ENCODE measurements around the gene CDKL5.

The CDKL5 gene

DNA sequence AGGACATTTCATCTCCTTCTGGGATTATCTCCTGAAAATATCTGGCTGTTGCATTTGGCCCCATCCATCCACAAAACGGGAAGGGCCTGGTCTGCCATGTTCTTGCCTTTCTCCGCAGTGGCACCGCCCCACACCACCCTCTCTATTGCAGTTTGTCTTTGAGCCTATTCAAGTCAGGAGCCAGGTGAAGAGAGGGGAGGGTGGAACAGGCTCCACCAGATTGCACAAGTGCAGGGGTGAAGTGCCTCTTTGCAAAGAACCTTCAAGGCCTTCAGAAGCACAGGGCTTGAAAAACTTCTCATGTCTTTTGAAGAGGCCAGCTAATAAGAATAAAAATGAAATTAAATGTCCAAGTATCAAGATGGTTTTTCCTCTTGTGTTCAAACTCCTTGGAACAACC is 217.8 kb downstream of the CDKL5 start:
- DNase-seq (ENCODE audit: low read depth in 2 of 2, low spot score in 1 of 2): no peak

DNA sequence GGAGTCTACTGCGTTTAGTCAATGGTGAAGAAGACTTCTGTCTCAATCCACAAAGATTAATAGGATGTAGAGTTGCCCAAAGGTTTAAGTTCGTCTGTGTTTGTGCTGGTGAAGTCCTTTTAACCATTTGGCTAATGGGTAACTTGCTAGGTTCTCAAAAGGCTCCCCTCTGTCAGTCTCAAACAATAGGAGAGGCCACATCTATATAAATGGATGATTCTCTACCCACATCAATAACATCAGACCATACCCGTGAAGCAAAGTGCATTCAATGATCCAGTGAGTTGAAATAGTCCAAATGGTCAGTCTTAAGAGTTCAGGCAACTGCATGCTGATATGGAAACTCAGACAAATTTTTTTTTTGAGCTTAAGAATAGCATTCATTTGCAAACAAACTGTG is 218.4 kb downstream of the CDKL5 start:
- DNase-seq (ENCODE audit: low read depth in 2 of 2, low spot score in 1 of 2): no peak

DNA sequence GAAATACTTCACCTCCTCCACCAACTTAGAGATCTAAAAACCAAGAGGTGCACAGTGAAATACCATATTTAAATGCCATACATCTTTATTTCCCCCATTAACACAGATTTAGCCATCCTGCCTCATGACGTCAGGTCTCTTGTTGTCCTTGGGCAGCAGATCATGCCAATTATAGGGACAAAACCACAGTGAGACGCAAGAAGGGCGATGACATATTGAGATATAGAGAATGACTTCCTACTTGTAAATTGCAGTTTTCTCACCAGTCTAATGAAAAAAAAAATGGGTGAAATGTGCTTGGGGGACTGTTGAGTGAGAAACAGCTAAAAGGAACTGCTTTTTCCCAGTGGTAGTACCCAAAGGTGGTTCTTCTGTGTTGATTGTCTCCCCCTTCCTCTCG is 222.2 kb downstream of the CDKL5 start:
- DNase-seq (ENCODE audit: low read depth in 2 of 2, low spot score in 1 of 2): no peak

DNA sequence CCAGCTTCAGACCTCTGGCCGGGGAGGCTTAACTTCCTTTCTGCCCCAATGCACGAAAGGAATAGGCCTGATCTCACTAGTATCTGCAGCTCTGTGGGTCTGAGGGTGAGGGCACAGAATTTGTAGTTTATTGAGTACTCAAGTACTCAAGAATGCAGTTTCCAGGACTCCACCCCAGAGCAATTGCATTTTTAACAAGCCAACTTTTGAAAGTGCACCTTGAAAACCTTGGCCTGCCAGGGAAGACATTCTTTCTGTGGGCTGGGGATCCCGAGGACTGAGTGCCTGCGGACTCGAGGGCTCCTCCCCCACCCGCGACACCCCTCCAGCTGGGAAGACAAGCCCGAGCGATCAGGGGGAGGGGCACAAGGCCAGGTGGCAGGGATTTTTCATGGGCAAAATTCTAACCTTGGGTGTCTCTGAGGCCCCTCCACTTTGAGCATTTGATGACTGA is 224.1 kb downstream of the CDKL5 start:
- no peak for DNase-seq (ENCODE audit: low read depth in 2 of 2, low spot score in 1 of 2)

DNA sequence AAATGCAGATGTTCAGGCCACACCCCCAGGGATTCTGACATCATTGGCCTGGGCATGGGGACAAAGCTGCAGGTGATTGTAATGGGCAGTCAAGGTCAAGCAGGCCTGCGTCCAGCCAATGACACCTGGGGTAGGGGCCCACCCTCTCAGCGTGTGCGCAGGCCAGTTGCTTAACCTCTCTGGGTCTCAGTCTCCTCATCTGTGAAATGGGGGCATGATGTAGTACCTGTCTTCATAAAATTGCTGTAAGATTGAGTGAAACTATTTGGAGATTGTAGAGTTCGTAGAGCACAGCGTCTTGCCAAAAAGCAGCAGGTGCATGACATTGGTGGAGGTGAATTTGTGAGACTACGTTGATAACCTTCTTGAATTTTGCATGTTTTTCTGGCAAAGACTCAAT is 225.3 kb downstream of the CDKL5 start:
- no peak for DNase-seq (ENCODE audit: low read depth in 2 of 2, low spot score in 1 of 2)

DNA sequence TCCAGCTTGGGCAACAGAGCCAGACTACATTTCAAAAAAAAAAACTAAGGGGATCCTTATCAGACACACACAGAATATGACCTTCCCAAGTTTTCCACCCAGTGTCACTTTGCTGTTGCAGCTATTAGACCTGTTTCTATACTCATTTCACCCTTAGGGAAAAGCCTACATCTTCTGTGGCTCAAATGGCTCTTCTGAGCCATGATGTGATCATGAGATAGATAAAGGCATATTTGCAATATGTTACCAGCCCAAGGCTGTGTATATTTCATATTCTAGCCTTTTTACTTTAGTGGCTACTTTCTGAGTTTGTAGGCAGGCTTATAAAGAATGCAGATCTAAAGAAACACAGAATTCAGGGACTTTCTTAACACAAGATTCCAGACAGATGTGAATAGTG is 227.2 kb downstream of the CDKL5 start:
- DNase-seq (ENCODE audit: low read depth in 2 of 2, low spot score in 1 of 2): no peak

DNA sequence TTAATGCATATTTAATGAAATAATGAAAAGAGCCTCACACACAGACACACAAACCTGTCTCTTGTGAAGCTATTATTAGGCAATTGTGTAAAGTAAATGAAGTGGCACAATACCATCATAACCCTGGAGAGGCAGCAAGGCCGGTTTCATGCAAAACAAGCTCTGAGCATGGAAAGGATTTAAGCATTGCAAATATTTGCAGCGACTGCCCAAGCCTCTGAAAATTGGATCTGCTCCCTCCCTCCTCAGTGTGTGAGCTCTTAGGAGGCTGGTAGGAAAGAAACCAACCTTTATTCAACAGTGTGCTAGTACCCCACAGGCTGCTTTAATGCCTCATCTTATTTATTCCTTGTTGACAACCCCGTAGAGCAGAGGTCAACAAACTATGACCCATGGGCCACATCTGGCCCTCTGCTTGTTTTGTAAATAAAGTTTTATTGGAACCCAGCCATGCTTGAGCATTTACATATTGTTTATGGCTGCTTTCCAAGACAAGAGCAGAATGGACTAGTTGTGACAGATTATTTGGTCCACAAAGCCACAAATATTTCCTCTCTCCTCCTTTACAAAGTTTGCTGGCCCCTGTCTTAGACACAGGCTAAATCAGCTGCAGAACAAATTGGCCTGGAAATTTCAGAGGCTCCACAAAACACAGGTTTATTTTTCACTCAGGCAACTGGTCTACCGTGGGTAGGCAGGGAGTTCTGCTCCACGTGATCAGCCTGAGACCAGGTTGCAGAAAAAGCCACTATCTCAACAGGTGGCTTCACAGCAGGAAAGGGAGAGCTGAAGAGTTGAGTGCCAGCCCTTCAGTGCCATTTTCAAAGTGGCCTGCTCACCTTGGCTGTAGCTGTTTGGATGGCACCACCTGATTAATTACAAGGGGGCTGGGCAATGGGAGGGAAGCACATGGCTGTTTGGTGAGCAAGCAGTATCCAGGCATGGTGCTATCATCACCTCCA is 229.7 kb downstream of the CDKL5 start:
- no peak for DNase-seq (ENCODE audit: low read depth in 2 of 2, low spot score in 1 of 2)

DNA sequence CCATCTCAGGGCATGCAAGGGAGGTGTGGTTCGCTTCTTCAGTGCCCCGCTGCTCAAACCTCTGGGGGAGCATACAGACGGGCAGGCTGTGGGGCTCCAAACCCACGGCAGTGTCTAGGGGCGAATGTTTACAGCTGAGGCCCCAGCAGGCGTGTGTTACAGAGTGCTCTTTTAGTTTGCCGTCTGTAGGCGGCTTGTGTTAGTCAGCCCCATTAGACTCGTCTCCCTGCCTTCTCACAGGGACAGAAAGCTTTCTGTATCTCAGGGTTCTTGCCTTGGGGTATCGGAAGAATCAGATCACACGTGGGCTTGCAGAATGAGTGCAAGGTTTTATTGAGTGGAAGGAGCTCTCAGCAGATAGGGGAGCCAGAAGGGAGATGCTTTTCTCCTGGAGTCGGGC is 235.9 kb downstream of the CDKL5 start:
- no peak for DNase-seq (ENCODE audit: low read depth in 2 of 2, low spot score in 1 of 2)

DNA sequence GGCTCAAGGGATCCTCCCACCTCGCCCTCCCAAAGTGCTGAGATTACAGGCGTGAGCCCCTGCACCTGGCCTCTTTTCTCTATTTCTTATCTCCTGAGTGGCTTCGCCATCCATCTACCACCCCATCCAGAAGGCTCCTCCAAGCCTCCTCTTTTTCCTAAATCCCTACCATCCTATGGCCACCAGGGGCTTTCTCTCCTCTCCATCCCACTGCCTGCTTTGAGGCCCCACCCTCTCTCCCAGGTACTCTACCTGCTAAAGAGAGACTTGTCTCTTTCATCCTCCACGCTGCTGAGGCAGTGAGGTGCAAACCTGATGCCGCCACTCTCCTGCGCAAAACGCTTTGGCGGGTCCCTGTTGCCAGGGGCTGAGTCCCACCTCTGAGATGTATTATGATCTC is 239.5 kb downstream of the CDKL5 start:
- no peak for DNase-seq (ENCODE audit: low read depth in 2 of 2, low spot score in 1 of 2)

DNA sequence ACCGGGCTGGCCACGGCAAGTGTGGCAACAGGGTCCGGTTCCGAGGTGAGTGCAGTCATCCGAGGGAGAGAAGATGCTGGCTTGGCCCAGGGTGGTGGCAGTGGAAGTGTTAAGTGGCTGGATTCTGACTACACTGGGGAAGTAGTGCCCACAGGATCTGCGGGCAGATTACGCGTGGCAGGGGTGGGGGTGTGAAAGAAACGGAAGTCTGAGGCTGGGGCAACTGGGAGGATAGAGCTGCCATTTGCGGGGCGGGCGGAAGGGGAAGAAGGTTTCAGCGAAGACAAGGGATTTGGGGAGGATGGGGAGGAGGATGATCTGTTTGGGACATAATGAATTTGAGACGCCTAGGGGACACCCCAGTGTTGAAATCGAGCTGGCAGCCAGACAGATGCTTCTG is 241.2 kb downstream of the CDKL5 start:
- no peak for DNase-seq (ENCODE audit: low read depth in 2 of 2, low spot score in 1 of 2)

DNA sequence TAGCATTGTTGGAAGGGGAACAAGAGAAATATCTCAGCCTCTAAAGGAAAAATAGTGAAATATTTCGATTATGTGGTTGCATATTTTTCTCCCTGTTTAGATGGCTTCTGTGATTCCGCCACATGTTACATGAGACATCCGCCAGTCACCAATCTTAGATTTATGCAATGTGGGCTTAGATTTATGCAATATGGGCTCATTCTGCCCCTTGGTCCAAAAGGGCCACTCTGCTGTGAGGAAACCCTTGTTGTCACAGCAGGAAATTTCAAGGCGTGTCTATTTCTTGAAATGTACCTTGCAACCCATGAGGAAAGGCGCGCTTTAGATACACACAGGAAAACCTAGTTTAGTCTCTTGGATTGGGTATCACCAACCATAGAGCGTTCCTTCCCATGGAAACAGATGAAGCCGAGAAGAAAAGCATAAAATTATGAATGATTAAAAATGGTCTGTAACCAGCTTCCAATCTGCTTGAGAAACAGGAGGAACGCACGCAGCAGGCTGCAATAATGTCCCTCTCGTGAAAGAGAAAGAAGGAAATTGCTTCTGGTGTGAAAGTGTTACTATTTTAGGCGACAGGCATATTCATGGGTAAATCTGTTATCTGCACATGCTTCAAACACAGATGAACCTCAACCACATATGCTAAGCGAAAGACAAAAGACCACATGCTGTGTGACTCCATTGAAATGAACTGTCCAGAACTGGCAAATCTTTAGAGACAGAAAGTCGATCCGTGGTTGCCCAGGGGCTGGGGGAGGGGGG is 242.8 kb downstream of the CDKL5 start:
- DNase-seq (ENCODE audit: low read depth in 2 of 2, low spot score in 1 of 2): no peak

DNA sequence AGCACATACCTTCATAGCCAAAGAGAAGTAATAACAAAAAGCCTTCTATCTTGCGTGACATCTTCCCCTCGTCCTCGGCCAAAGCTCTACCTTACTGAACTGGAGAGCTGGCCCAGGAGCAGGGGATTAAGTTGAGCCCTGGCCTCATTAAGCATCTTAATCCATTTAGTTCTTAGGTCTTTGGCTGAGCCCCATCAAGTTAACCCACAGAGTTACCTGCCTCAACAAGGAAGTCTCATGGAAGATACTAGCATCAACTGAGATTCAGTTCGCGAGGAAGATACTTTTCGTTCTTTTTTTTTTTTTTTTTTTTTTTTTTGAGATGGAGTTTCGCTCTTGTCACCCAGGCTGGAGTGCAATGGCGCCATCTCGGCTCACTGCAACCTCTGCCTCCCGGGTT is 246.6 kb downstream of the CDKL5 start, which contains the start of gene RS1:
Gene RS1 (minus strand): TSS at position 101 of the 400 bp plus-strand sequence. CDS start 40 bp downstream, at position 61.
- DNase-seq (ENCODE audit: low read depth in 2 of 2, low spot score in 1 of 2): no peak

DNA sequence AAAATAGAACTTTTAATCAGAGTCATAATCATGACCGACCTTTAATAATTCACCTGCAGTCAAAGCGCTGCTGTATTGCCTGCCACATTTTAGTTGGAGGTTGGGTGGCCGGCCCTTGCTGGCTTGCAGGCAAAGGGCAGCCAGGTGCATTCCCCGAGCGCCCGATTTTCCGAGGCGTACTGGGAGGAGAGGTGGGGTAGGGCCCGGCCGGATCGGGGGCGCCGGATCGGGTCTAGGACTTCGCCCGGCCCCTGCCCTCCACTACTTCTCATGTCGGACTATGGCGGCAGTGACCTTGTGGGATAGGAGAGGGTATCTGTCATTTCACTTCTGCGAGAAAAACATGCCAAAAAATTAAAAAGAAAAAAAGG is 249.0 kb downstream of the CDKL5 start:
- DNase-seq (ENCODE audit: low read depth in 2 of 2, low spot score in 1 of 2): no peak

DNA sequence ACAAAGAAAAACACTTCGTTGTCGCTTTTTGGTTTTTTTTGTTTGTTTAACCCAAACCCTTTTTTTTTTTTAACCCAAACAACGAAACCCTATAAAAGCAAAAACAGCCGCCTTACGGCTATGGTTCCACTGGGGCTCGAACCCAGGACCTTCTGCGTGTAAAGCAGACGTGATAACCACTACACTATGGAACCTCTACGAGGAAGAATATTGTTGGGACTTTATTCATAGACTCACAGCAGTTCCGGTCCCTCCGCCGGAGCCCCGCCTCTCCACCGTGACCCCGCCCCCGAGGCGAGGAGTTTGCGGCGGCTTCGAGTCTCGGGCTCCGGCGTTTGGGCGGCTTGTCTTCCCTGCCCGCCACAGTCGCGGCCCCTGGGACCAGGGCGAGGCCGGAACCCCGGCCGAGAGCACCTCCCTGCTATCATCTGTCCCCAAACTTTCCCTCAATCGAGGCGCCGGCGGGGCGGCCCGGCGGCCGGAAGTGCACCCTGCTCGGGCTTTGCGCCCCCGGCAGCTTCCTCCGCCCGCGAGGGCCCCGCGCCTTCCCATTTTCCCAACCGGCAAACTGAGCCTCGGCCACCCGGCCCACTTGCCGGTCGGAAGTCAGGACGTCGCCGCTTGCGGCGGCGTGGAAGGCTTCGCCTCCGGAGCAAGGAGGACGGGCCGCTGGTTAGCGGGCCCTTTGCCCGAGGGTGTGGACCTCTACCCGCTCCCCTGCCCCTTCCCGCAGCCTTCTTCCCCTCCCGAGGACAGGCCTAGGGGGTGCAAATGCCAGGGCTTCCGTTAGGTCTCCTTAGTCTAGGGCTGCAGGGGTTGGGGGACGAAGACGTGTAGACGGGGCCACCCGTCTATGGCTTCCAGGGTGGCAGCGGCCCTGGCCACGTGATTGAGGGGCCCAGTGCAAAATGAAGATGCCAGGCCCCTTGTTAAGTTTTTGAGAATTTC is 249.7 kb downstream of the CDKL5 start:
- peak; percentile 46 to 49 for DNase-seq (ENCODE audit: low read depth in 2 of 2, low spot score in 1 of 2)

DNA sequence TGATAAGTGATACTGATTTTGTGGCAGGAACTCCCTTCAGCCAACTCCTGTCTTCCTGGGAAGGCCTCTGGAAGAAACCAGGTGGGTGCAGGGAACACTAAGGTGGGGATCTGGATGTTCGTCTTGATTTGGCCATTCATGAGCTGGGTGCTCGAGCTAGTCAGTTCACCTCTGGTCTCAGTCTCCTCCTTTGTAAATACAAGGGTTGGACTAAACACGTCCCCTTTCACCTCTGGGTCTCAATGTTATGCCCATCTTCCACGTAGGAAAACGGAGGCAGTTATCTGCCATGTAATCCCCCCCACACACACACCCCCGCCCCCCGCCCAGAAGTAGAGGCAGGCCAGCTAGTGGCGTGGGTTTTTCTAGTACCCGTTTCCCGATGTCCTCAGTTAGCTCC is 250.6 kb downstream of the CDKL5 start:
- DNase-seq (ENCODE audit: low read depth in 2 of 2, low spot score in 1 of 2): no peak

DNA sequence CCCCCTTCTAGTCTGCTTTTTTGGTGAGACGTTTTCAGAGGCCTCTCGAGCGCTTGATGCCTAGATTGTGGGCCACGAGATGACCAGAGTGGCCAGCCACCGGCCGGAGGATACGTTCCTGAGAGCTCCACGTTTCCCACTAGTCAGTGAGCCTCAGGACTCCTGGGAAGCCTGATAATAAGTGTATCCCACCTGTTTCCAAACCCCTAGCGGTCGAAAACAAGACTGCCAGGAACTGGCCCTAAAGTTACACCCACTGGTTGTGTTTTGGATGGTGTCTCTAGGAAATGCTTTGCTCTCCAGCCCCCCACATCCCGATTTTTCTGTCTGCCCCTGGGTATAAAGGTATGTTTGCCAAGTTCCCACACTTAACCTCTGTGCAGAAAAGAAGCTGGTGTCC is 251.1 kb downstream of the CDKL5 start:
- DNase-seq (ENCODE audit: low read depth in 2 of 2, low spot score in 1 of 2): no peak

DNA sequence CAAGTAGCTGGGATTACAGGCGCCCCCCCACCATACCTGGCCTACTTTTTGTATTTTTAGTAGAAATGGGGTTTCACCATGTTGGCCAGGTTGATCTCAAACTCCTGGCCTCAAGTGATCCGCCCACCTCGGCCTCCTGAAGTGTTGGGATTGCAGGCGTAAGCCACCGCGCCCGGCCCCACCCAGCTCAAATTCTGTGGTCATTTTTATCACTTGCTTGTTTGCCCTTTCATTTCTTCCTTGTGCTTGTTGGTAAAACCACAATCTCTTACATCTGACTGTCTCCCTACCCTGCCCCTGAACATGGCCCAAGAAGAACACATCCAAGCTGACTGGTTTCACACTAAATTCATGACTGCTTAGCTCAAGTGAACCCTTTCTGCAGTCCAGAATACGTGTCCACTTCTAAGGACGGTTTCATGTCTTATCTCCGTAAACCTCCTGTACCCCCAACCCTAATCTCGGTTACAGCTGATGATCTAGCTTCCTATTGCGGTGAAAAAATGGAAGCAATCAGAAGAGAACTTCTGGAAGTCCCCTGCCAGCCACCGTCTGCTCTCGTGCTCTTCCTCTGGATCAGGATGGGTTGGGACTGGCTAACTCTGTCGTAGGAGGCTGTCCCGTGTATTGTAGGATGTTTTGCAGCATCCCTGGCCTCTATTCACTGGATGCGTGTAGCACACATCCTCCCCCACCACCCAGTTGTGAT is 251.9 kb downstream of the CDKL5 start:
- no peak for DNase-seq (ENCODE audit: low read depth in 2 of 2, low spot score in 1 of 2)

DNA sequence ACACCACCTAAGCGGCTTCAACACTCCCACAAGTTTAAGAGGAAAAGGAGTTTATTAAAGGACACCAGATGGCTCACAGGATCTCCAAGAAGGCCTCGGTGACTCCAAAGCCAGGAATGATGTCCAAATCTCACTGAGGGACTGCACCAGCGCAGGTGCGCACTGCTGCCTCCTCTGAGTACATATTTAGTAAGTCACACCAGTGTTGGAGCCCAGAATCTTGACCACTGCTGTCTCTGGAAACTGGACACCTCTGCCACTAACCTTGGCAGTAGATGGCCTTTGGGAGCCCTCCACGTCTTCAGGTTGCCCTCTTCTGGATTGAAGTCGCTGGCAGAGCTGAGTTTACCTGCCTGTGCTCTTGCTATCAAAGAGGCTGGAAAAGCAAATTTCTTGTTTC is 256.6 kb downstream of the CDKL5 start:
- DNase-seq (ENCODE audit: low read depth in 2 of 2, low spot score in 1 of 2): no peak

DNA sequence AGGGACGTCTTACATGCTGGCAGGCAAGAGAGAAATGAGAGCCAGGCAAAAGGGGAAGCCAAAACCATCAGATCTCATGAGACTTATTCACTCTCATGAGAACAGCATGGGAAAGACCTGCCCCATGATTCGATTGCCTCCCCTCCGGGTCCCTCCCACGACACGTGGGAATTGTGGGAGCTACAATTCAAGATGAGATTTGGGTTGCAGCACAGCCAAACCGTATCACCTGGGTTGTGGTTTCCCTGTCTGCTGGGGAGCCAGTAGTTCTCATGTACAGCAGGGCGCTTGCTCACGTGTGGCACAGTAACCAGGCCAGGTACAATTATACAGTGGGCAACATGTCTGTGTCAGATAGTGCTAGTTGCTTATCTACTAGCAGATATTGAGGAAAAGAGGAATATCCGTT is 257.6 kb downstream of the CDKL5 start:
- no peak for DNase-seq (ENCODE audit: low read depth in 2 of 2, low spot score in 1 of 2)

DNA sequence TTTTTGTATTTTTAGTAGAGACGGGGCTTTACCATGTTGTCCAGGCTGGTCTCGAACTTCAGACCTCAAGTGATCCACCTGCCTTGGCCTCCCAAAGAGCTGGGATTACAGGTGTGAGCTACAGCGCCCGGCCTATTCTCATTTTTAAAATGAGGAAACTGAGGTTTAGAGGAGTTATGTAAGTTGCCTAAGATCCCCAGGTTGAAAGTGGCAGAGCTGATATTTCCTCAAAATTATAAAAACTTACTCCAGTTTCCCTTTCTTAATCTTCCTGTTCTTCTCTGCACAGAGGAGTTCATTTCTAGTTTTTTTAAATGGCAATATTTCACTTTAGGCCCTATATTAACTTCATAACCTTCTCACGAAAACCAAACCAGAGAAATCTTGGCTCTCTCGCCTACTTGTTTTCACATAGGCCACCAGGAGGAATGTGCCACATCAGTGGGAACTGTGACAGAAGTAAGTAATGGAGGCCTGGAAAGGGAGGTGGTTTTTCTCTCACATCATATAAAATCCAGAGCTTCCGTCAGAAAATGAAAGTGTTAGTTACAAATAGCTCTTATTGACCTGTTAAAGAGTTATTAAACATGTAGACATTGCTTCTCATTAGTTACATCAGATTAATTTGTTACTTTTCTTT is 262.6 kb downstream of the CDKL5 start:
- DNase-seq (ENCODE audit: low read depth in 2 of 2, low spot score in 1 of 2): no peak

Measured in stimulated activated CD8-positive, alpha-beta memory T cell treated with anti-CD3 and anti-CD28 coated beads, Interleukin-4, amount 100 ng/mL, for 4 hours (primary cell).